OCI-LY3 (cell line): Measurements from ENCODE around the gene FAM168B.

ENCODE experiments used
- H2AFZ ChIP-seq: fragments of 200-600, 300-600 bp; shearing (Covaris generic); 2 replicates; pipeline ENCODE4 v1.6.0; 2014; ENCODE audit warnings: antibody characterized with exemption, low read depth, low read length
- H3K27ac ChIP-seq: fragments of 200-600, 300-600 bp; sonication (generic); 2 replicates; pipeline ENCODE4 v1.5.1; 2014; ENCODE audit warnings: mild to moderate bottlenecking, low read length, moderate library complexity, mixed read lengths
- H3K27me3 ChIP-seq: fragments of 200-600, 300-600 bp; sonication (generic); 2 replicates; pipeline ENCODE4 v1.6.1; 2014; ENCODE audit warnings: low read depth, low read length, mixed read lengths
- H3K36me3 ChIP-seq: fragments of 200-600, 300-600 bp; sonication (generic); replicated peaks from 2 replicates; pipeline ENCODE3; 2014; ENCODE audit warnings: low read depth, low read length, mixed read lengths
- H3K4me1 ChIP-seq: fragments of 300-600, 200-600 bp; sonication (generic); 2 replicates; pipeline ENCODE4 v1.6.1; 2014; ENCODE audit warnings: low read length, mixed read lengths
- H3K4me2 ChIP-seq: fragments of 200-600, 300-600 bp; sonication (generic); 2 replicates; pipeline ENCODE4 v1.6.1; 2014; ENCODE audit warnings: low read length, mixed read lengths
- H3K4me3 ChIP-seq: fragments of 300-600, 200-600 bp; sonication (generic); 2 replicates; pipeline ENCODE4 v1.5.1; 2014; ENCODE audit warnings: antibody characterized with exemption, mild to moderate bottlenecking, low read length, moderate library complexity
- H3K79me2 ChIP-seq: fragments of 300-600, 200-600 bp; shearing (Covaris generic); 2 replicates; pipeline ENCODE4 v1.6.1; 2014; ENCODE audit warnings: mild to moderate bottlenecking, low read length, mixed read lengths
- H3K9ac ChIP-seq: fragments of 300-600, 200-600 bp; shearing (Covaris generic); 2 replicates; pipeline ENCODE4 v1.6.0; 2014; ENCODE audit warnings: mild to moderate bottlenecking, low read length, moderate library complexity
- H3K9me3 ChIP-seq: fragments of 200-600, 300-600 bp; shearing (Covaris generic); 2 replicates; pipeline ENCODE4 v1.6.1; 2014; ENCODE audit warnings: low read length, mixed read lengths; ENCODE audit not compliant: insufficient read depth
- H4K20me1 ChIP-seq: fragments of 200-600, 300-600 bp; sonication (generic); 2 replicates; pipeline ENCODE4 v1.6.1; 2016; ENCODE audit warnings: low read length, mixed read lengths; ENCODE audit not compliant: insufficient read depth
- EZH2phosphoT487 ChIP-seq: fragments of 200-600 bp; shearing (Covaris generic); IDR thresholded peaks from 2 replicates; pipeline ENCODE4 v1.6.1; 2018; ENCODE audit warnings: antibody characterized with exemption, mixed run types, low read depth
- TF ChIP-seq, protein P1 (sequence below): fragments of 200-600, 300-600 bp; sonication (generic); IDR thresholded peaks from 2 replicates; pipeline ENCODE4 v1.5.1; 2014; ENCODE audit warnings: antibody characterized with exemption, low read length, low read depth

FAM168B gene

DNA sequence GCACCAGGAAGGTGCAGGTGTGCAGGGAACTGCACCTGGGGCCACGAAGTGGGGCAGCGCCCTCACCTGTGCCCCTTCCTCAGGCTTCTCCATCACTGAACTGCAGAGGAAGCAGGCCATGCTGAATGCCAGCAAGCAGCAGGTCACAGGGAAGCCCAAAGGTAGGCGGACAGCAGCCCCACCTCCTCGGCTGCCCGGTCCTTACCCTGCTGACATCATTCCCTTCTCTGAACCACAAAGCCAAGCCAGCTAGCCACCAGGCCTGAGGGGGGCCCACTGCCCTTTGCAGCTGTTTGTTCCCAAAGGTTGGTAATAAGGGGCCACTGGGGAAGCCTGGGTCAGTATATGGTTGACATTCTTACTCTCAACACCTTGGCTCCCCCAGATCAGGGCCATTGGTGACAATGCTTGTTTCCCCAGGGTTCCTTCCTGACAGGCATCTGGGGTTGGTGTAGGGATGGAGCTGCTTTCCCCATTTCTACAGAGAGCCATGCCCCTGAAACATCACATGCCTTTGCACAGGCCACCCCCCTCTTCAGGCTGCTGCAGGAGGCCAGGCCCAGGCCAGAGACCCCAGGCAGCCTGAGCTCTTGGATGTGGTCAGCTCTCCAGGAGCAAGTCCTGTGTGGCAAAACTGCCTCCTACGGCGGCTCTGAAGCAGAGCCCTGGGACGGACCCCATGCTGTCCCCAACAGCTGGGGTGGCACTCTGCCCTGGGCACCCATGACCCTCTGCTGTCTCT, 47.8 kb downstream of the FAM168B start:
- Histone ChIP-seq H4K20me1 (no peaks in the 10 kb centered on the region; the same call in 1 of the 2 replicates), H3K9ac (no peak overlapping the region), H3K36me3 (peaks cover 17% of the 10 kb centered on the region), H2AFZ (no peak overlapping the region), H3K4me1 (no peaks in the 10 kb centered on the region), H3K27me3 (no peaks in the 10 kb centered on the region), H3K9me3 (no peaks in the 10 kb centered on the region), H3K4me3 (no peak overlapping the region), H3K4me2 (no peak overlapping the region), H3K79me2 (no peaks in the 10 kb centered on the region; the same call in 1 of the 2 replicates), H3K27ac (no peak overlapping the region)
- TF ChIP-seq EZH2phosphoT487: no peak
- TF ChIP-seq, protein P1, sequence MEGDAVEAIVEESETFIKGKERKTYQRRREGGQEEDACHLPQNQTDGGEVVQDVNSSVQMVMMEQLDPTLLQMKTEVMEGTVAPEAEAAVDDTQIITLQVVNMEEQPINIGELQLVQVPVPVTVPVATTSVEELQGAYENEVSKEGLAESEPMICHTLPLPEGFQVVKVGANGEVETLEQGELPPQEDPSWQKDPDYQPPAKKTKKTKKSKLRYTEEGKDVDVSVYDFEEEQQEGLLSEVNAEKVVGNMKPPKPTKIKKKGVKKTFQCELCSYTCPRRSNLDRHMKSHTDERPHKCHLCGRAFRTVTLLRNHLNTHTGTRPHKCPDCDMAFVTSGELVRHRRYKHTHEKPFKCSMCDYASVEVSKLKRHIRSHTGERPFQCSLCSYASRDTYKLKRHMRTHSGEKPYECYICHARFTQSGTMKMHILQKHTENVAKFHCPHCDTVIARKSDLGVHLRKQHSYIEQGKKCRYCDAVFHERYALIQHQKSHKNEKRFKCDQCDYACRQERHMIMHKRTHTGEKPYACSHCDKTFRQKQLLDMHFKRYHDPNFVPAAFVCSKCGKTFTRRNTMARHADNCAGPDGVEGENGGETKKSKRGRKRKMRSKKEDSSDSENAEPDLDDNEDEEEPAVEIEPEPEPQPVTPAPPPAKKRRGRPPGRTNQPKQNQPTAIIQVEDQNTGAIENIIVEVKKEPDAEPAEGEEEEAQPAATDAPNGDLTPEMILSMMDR: no peak

DNA sequence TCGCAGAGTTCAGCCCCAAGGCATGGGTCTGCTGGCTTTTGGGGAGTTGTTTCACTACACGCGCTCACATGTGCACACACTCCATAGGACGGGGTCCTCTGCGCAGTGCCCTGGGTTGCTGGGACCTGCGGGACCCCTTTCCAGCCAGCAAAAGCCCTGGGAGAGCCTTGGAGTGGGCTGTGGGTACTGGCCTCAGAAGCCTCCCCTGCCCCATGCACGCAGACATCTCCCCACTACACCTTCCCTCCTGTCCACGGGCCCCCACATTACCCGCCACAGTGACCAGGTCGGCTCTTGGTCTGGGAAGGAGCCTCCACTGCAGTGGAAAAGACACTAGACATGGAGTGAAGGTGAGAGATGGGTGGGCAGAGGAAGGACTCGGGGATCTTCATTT, 48.5 kb downstream of the FAM168B start:
- no peaks in the 10 kb centered on the region; the same call in 1 of the 2 replicates for H4K20me1 ChIP-seq
- H3K4me1 ChIP-seq: no peaks in the 10 kb centered on the region
- no peak overlapping the region for H3K4me3 ChIP-seq
- no peak overlapping the region for H2AFZ ChIP-seq
- no peak overlapping the region for H3K9ac ChIP-seq
- peaks cover 10% of the 10 kb centered on the region for H3K36me3 ChIP-seq
- H3K27ac ChIP-seq: no peak overlapping the region
- H3K4me2 ChIP-seq: no peak overlapping the region
- no peaks in the 10 kb centered on the region for H3K27me3 ChIP-seq
- no peaks in the 10 kb centered on the region for H3K9me3 ChIP-seq
- TF ChIP-seq, protein P1: no peak
- no peak for TF ChIP-seq EZH2phosphoT487
- H3K79me2 ChIP-seq: no peaks in the 10 kb centered on the region; the same call in 1 of the 2 replicates

DNA sequence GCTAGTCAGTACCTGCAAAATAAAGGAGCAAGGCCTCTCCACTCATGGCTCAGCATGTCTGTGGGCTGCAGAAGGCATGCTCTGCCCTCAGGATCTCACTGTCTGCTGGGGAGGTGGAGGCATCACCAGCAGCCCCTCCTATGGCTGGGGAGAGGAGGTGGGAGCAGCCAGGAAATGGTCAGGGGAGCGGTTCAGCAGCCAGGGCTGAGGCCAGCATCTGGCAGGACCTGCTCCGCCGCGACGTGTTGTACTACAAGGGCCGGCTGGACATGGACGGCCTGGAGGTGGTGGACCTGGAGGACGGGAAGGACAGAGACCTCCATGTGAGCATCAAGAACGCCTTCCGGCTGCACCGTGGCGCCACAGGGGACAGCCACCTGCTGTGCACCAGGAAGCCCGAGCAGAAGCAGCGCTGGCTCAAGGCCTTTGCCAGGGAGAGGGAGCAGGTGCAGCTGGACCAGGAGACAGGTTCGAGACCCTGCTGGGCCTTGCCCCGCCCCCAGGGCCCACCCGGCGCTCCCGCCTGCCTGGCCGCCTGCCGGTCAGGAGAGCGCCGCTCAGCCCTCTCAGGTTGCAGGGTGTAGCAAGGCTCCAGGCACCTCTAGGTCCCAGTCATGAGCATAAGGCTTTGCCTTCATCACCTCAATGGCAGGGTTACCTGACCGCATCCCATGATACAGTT, 49.0 kb downstream of the FAM168B start:
- Histone ChIP-seq H3K27me3 (no peaks in the 10 kb centered on the region), H3K4me1 (no peaks in the 10 kb centered on the region), H3K36me3 (peaks cover 7% of the 10 kb centered on the region), H2AFZ (no peak overlapping the region), H4K20me1 (no peaks in the 10 kb centered on the region; the same call in 1 of the 2 replicates), H3K79me2 (no peaks in the 10 kb centered on the region; the same call in 1 of the 2 replicates), H3K4me3 (no peak overlapping the region), H3K27ac (no peak overlapping the region), H3K9me3 (no peaks in the 10 kb centered on the region), H3K4me2 (no peak overlapping the region), H3K9ac (no peak overlapping the region)
- TF ChIP-seq EZH2phosphoT487: no peak
- TF ChIP-seq, protein P1: no peak
